Neuron (in vitro differentiated cells): Measurements from ENCODE around the gene OR2B2.

Experiments used
- H2AFZ ChIP-seq: one replicate; pipeline ENCODE4 v1.6.1; 2013; ENCODE audit warnings: low read depth, mild to moderate bottlenecking, inconsistent platforms, low read length, moderate library complexity
- H3K27me3 ChIP-seq: one replicate; pipeline ENCODE4 v1.6.1; 2013; ENCODE audit warnings: low read length; ENCODE audit not compliant: insufficient read depth
- H3K36me3 ChIP-seq: one replicate; pipeline ENCODE4 v1.6.1; 2013; ENCODE audit warnings: low read length; ENCODE audit not compliant: insufficient read depth
- H3K4me1 ChIP-seq: one replicate; pipeline ENCODE4 v1.6.1; 2013; ENCODE audit warnings: low read length; ENCODE audit not compliant: insufficient read depth
- H3K4me3 ChIP-seq: 2 replicates; pipeline ENCODE4 v1.5.1; 2013; ENCODE audit warnings: mild to moderate bottlenecking, low read length, moderate library complexity
- H3K9me3 ChIP-seq: one replicate; pipeline ENCODE4 v1.6.1; 2013; ENCODE audit warnings: low read length

The OR2B2 gene

DNA sequence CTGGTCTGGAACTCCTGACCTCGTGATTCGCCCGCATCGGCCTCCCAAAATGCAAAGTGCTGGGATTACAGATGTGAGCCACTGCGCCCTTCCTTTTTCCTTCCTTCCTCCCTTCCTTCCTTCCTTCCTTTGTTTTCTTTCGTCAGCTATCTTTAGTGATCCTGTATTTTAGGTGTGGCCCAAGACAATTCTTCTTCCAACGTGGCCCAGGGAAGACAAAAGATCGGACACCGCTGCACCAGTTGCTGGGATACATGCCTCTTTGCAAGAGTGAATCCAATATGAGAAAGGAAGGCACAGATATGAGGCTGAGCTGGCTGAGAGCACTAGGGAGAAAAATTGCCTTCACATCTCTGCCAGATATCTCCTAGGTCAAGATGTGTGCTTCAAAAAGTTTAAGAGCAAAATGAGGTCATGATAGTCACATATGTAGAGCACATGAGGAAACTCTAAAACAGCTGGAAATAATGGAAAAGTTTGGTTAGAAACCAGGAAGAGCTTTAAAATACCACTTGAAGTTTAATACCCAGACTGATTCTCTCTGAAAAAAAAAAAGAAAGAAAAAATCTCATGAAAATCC lies 41.8 kb downstream of the OR2B2 start:
- peaks cover 15% of the 10 kb centered on the region for H3K4me1 ChIP-seq
- H2AFZ ChIP-seq: no peak overlapping the region
- H3K9me3 ChIP-seq: no peaks in the 10 kb centered on the region
- H3K4me3 ChIP-seq: no peak overlapping the region
- no peaks in the 10 kb centered on the region for H3K27me3 ChIP-seq
- H3K36me3 ChIP-seq: no peaks in the 10 kb centered on the region

DNA sequence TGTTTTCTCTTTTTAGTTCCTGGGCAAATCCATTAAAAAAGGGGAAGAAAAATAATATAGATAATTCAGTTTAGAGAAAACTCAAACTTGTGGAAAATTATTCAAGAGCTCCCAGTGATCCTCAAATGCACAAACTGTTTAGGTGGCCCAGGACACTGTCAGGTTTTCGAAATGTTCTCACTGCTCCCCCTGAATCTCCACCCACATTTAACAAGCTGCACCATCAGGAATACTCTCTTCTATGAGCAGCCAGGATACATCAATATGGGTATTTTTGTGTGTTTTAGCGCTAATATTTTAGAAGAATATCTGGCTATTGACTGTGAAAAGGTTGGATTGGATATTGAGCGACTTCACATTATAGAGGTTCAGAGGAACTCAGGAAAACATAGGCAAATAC lies 43.9 kb downstream of the OR2B2 start:
- peak overlapping the region; percentile 79 for H2AFZ ChIP-seq
- no peak overlapping the region for H3K4me3 ChIP-seq
- peaks cover 15% of the 10 kb centered on the region for H3K4me1 ChIP-seq
- no peaks in the 10 kb centered on the region for H3K27me3 ChIP-seq
- no peaks in the 10 kb centered on the region for H3K9me3 ChIP-seq
- H3K36me3 ChIP-seq: no peaks in the 10 kb centered on the region

DNA sequence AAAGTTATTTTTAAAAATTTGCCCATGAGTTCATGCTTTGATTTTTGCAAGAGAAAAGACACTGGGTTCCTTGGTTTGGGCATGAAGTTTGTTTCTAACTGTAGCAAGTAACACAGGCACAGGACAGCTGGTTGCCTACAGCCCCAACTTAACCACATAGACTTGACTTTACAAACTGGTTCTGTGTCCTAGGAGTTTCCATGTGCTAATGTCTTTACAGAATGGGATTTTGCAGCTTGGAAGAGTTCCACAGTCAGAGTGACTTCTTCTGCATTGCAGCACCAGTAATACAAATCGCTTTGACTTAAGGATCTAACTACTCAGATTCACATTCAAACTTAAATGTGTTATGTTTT lies 44.3 kb downstream of the OR2B2 start:
- Histone ChIP-seq H3K27me3 (no peaks in the 10 kb centered on the region), H3K4me3 (peak overlapping the region; percentile 67), H3K4me1 (peaks cover 15% of the 10 kb centered on the region), H3K36me3 (no peaks in the 10 kb centered on the region), H3K9me3 (no peaks in the 10 kb centered on the region), H2AFZ (peak overlapping the region; percentile 79)

DNA sequence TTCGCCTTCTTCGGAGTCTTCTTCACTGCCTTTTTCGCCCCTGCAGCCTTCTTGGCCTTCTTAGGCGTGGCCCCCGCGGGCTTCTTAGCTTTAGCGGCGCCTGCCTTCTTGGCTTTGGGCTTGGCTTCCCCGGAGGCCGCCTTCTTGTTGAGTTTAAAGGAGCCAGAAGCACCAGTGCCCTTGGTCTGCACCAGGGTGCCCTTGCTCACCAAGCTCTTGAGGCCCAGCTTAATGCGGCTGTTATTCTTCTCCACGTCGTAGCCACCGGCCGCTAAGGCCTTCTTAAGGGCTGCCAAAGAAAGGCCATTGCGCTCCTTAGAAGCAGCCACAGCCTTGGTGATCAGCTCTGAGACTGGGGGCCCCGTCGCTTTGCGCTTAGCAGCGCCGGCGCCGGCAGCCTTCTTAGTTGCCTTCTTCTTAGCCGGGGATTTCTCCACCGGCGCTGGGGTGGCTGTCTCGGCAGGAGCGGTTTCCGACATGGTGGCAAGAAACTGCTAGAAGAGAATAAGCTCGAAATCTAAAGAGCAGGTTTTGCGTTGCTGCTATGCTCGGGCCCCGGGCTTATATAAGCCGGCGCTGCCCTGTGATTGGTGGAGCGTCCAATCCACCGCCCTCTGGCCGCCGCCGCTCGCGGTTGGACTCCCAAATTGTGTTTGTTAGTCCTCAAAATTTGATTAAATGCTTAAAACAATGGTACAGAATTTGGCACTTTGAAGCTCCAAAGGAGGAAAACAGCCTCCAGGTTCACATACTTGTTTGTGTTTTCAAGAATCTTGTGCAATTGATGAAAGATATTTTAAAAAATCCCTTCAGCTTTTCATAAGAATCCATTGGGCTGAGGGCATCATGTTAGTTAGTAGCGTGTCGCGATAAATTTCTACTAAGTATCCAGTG lies 44.9 kb downstream of the OR2B2 start:
- Histone ChIP-seq H3K4me3 (peak overlapping the region; percentile 67), H3K9me3 (no peaks in the 10 kb centered on the region), H2AFZ (peak overlapping the region; percentile 79), H3K36me3 (no peaks in the 10 kb centered on the region), H3K27me3 (no peaks in the 10 kb centered on the region), H3K4me1 (peaks cover 15% of the 10 kb centered on the region)

DNA sequence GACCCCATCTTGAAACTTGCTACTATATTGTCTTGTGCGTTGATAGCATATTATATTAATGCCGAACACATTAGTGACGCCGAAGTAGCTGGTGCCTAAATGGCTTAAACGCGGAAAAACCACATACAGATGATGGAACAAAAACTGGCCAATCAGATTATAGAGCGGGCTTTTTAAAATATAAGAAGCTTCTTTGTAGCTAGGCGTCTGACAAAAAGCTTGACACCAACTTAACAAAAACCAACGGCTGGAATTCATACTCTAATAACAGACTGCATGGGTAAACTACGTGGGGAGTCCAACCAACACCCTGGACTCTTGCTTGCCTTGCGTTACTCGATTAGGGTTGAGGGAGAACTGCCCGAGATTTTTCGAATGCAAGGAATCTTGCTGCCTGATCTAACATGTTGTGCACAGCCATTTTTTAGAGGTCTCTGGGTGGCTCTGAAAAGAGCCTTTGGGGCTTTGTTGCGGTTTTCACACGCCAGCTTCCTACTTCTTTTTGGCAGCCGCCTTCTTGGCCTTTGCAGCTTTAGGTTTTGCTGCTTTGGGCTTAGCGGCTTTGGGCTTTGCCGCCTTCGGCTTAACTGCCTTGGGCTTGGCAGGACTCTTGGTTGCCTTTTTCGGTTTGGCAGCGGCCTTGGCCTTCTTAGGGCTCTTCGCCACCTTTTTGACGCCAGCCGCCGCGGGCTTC lies 45.7 kb downstream of the OR2B2 start:
- H3K4me1 ChIP-seq: peaks cover 11% of the 10 kb centered on the region
- H3K36me3 ChIP-seq: no peaks in the 10 kb centered on the region
- no peaks in the 10 kb centered on the region for H3K27me3 ChIP-seq
- H2AFZ ChIP-seq: no peak overlapping the region
- peak overlapping the region; percentile 67 for H3K4me3 ChIP-seq
- no peaks in the 10 kb centered on the region for H3K9me3 ChIP-seq

DNA sequence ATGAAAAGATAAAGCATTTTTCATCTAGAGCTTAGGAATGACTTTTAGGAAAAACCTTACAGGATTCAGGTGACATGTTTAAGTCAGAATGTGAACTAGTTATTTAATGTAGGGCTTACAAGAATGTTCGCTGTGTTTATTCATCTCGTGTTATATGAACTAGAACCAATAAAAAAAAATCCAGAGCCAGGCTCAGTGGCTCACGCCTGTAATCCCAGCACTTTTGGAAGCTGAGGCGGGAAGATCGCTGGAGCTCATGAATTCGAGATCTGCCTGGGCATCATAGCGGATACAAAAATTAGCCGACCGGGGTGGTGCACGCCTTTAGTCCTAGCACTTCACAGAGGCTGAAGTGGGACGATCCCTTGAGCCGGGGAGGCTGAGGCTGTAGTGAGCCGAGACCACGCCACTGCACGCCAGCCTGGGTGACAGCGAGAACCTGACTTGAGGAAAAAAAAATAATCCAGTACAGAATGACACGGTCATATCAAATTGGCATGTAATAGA lies 46.3 kb downstream of the OR2B2 start:
- H3K27me3 ChIP-seq: no peaks in the 10 kb centered on the region

DNA sequence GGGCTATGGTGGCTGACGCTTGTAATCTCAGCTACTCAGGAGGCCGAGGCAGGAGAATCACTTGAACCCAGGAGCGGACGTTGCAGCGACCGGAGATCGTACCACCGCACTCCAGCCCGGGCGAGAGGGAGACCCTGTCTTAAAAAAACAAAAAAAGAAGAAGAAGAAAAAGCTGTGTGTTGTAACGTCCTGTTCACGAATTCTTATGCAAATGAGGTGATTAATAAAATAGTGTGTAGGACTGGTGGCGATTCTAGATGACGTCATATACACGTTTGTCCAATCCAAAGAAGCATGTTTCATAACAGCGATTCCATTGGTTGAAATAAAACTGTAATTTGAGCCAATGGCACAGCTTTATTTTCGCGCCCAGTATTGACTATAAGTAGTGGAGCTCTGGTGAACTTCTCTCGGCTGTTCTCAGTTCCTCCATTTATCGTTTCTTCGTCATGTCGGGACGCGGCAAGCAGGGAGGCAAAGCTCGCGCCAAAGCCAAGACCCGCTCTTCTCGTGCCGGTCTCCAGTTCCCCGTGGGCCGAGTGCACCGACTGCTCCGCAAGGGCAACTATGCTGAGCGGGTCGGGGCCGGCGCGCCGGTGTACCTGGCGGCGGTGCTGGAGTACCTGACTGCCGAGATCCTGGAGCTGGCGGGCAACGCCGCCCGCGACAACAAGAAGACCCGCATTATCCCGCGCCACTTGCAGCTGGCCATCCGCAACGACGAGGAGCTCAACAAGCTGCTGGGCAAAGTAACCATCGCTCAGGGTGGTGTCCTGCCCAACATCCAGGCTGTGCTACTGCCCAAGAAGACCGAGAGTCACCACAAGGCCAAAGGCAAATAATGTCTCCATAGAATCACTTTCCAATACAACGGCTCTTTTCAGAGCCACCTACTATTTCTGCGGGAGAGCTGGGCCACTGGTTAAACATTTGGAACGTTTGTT lies 47.0 kb downstream of the OR2B2 start:
- Histone ChIP-seq H3K27me3 (no peaks in the 10 kb centered on the region), H2AFZ (peak overlapping the region; percentile 49), H3K9me3 (no peaks in the 10 kb centered on the region), H3K4me1 (peaks cover 10% of the 10 kb centered on the region), H3K36me3 (no peaks in the 10 kb centered on the region), H3K4me3 (peak overlapping the region; percentile 67)

More for the DNA sequence above, 46.3 kb downstream of the OR2B2 start:
- Histone ChIP-seq H3K9me3 (no peaks in the 10 kb centered on the region), H3K4me3 (peak overlapping the region; percentile 67), H2AFZ (no peak overlapping the region), H3K36me3 (no peaks in the 10 kb centered on the region), H3K4me1 (peaks cover 10% of the 10 kb centered on the region)

DNA sequence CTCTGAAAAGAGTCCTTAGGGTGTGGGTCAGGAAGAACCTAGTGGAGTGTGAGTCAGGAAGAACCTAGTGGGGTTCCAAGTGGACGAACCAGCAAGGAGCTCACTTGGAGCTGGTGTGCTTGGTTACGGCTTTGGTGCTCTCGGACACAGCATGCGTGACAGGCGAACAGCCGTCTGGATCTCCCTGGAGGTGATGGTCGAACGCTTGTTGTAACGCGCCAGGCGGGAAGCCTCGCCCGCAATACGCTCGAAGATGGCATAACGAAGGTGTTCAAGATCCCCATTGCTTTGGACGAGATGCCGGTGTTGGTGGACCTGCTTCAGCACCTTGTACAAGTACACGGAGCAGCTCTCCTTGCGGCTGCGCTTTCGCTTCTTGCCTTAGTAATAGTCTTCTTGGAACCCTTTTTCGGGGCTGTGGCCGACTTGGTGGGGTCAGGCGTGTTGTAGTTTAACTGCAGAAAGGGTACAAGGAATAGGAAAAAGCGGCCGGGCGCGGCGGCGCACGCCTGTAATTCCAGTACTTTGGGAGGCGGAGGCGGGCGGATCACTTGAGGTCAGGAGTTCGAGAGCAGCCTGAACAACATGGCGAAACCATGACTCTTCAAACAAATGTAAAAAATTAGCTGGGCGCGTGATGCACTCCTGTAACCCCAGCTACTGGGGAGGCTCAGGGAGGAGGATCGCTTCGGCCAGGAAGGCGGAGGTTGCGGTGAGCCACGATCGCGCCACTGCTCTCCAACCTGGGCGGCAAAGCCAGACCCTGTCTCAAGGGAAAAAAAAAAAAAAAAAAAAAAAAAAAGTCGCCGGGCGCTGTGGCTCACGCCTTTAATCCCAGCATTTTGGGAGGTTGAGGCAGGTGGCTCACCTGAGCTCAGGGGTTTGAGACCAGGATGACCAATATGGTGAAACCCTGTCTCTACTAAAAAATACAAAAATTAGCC lies 48.0 kb downstream of the OR2B2 start:
- Histone ChIP-seq H3K9me3 (no peaks in the 10 kb centered on the region), H3K27me3 (no peaks in the 10 kb centered on the region), H3K4me1 (peaks cover 10% of the 10 kb centered on the region), H3K4me3 (peak overlapping the region; percentile 67), H3K36me3 (no peaks in the 10 kb centered on the region), H2AFZ (peak overlapping the region; percentile 49)

DNA sequence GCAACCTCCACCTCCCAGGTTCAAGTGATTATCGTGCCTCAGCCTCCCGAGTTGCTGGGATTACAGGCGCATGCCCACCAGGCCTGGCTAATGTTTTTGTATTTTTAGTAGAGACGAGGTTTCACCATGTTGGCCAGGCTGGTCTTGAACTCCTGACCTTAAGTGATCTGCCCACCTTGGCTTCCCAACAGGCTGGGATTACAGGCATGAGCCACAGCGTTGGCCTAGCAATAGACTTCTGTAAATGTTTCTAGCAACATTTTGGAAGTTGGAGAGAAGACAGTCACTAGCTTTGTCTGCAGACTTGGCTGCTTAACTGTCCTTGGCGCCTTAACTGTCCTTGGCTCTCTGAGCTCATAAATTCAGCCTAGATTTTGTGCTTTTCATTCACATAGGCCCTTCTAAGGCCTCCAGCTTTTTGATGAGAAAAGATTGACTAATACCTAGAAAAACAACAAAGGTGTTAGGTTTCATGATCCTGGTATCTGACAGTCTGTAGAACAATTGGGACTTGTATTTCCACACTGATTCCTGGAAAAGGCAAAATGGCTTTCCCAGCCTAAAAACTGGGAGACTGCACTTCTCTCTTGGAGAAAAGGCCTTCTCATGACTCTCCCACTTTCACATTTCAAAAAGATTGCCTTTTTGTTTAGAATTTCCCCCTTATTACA lies 49.7 kb downstream of the OR2B2 start:
- H2AFZ ChIP-seq: no peak overlapping the region
- H3K4me1 ChIP-seq: peaks cover 6% of the 10 kb centered on the region
- H3K36me3 ChIP-seq: no peaks in the 10 kb centered on the region
- no peaks in the 10 kb centered on the region for H3K27me3 ChIP-seq
- no peaks in the 10 kb centered on the region for H3K9me3 ChIP-seq
- no peak overlapping the region for H3K4me3 ChIP-seq

DNA sequence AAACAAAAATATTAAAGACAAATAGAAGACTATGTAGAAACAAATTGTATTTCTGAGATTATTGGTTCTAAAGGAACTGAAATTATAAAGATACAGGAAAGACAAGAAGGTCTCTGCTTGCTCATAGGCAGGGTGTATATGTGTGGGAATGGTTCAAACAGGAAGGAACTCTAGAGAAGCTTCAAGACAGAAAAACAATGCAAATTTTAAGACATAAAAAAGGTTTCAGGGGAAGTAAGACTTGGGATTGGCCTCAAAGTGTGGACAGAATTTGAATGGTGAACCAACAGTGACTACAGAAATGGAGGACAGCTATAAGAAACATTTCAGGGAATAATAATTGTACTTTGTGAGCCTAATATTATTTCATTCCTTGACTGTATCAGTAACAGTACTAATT lies 50.3 kb downstream of the OR2B2 start:
- H3K27me3 ChIP-seq: no peaks in the 10 kb centered on the region
- peaks cover 6% of the 10 kb centered on the region for H3K4me1 ChIP-seq
- no peaks in the 10 kb centered on the region for H3K9me3 ChIP-seq
- no peak overlapping the region for H3K4me3 ChIP-seq
- no peak overlapping the region for H2AFZ ChIP-seq
- H3K36me3 ChIP-seq: no peaks in the 10 kb centered on the region

DNA sequence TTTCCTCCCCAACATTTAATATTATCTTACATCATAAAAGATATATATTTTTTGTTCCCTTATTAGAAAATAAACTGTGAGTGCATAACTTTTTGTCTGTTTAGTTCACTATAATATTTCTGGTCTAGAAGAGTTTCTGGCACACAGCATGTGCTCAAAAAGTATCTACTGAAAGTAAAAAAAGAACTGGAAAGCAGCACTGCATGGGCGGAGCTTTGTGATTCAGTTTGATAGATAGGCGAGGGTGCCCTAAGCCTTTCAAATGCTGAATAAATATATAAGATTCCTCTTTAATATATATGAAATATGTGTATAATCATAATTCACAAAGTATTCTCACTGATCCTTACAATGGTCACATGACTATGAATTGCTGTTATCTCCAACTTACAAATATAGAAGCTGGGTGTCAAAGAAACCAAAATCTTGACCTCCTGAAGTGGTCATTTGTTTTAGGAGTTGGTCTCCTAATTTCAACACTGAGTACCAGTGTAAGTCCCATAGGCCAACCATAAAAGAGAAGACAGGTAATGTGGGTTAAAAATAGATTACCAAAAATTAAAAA lies 50.8 kb downstream of the OR2B2 start:
- H3K27me3 ChIP-seq: no peaks in the 10 kb centered on the region
- no peak overlapping the region for H2AFZ ChIP-seq
- H3K36me3 ChIP-seq: no peaks in the 10 kb centered on the region
- peaks cover 6% of the 10 kb centered on the region for H3K4me1 ChIP-seq
- no peaks in the 10 kb centered on the region for H3K9me3 ChIP-seq
- no peak overlapping the region for H3K4me3 ChIP-seq
